PC-3 (cell line): Measurements from ENCODE around the gene RALA. TPM values are rescaled to one million over a fixed set of nuclear protein-coding genes. Genes with fewer than 3 reads are reported as not detected.

Source experiments
- ATAC-seq: fragments of 200-7000 bp; cut with Tn5 transposase; 2 replicates; pipeline ENCODE4 v1.9.1; 2020; ENCODE audit warnings: mild to moderate bottlenecking, moderate library complexity
- BruUV-seq: library from RNA; stranded (reverse); fragments of 400-500 nt; replicated peaks from 2 replicates; lab custom pipeline; 2021; lab: Mats Ljungman, UMichigan
- CTCF ChIA-PET: fragments of 300-600 bp; sonication (Branson Sonifier 250); formaldehyde crosslinking; loops from one replicate; lab custom pipeline; 2022; ENCODE audit warnings: antibody characterized with exemption; lab: Charles Lee
- POLR2A ChIA-PET: fragments of 300-600 bp; sonication (Branson Sonifier 250); formaldehyde crosslinking; loops from one replicate; lab custom pipeline; 2022; ENCODE audit warnings: antibody characterized with exemption; ENCODE audit not compliant: unreplicated experiment; lab: Charles Lee
- DNase-seq: peaks from one replicate; pipeline ENCODE4 v3.0.0-alpha.2; 2015
- H2AFZ ChIP-seq: fragments of 300-600 bp; sonication (generic); 2 replicates; pipeline ENCODE4 v1.6.0; 2016; ENCODE audit warnings: antibody characterized with exemption, low read length
- H3F3A ChIP-seq: fragments of 300-600 bp; sonication (generic); one replicate; pipeline ENCODE4 v1.6.0; 2017; ENCODE audit warnings: antibody characterized with exemption, low read length, control low read depth, mild to moderate bottlenecking; ENCODE audit not compliant: unreplicated experiment
- H3K27ac ChIP-seq: fragments of 300-600 bp; sonication (generic); 2 replicates; pipeline ENCODE4 v1.5.1; 2016; ENCODE audit warnings: mild to moderate bottlenecking, low read length
- H3K27me3 ChIP-seq: fragments of 300-600 bp; sonication (generic); 2 replicates; pipeline ENCODE4 v1.6.1; 2016; ENCODE audit warnings: low read length, mixed read lengths
- H3K36me3 ChIP-seq: fragments of 300-600 bp; sonication (generic); 2 replicates; pipeline ENCODE4 v1.6.1; 2016; ENCODE audit warnings: low read depth, mixed run types, low read length, mixed read lengths
- H3K4me1 ChIP-seq: fragments of 300-600 bp; sonication (generic); 2 replicates; pipeline ENCODE4 v1.5.1; 2016; ENCODE audit warnings: low read length; ENCODE audit not compliant: insufficient read depth
- H3K4me2 ChIP-seq: fragments of 300-600 bp; sonication (generic); 2 replicates; pipeline ENCODE4 v1.6.0; 2016; ENCODE audit warnings: low read length
- H3K4me3 ChIP-seq: fragments of 300-600 bp; sonication (generic); 2 replicates; pipeline ENCODE4 v1.5.1; 2016; ENCODE audit warnings: mild to moderate bottlenecking, low read length, mixed read lengths
- H3K79me2 ChIP-seq: fragments of 300-600 bp; sonication (generic); 2 replicates; pipeline ENCODE4 v1.6.1; 2017; ENCODE audit warnings: low read length, mixed read lengths
- H3K9ac ChIP-seq: fragments of 300-600 bp; sonication (generic); 2 replicates; pipeline ENCODE4 v1.6.0; 2016; ENCODE audit warnings: mild to moderate bottlenecking, low read length
- H3K9me2 ChIP-seq: fragments of 300-600 bp; sonication (generic); replicated peaks from 2 replicates; pipeline ENCODE4 v1.6.1; 2016; ENCODE audit warnings: mixed run types, low read length, mixed read lengths
- H3K9me3 ChIP-seq: fragments of 300-600 bp; sonication (generic); 2 replicates; pipeline ENCODE4 v1.6.1; 2016; ENCODE audit warnings: low read length, mixed read lengths
- H4K20me1 ChIP-seq: fragments of 300-600 bp; sonication (generic); 2 replicates; pipeline ENCODE4 v1.6.1; 2016; ENCODE audit warnings: low read length, mixed read lengths
- CTCF ChIP-seq: fragments of 300-600 bp; sonication (generic); conservative IDR thresholded peaks from 2 replicates; pipeline ENCODE4 v1.5.1; 2017; ENCODE audit warnings: antibody characterized with exemption, low read depth, mild to moderate bottlenecking, low read length
- EZH2 ChIP-seq: fragments of 300-600 bp; sonication (generic); IDR thresholded peaks from one replicate; pipeline ENCODE4 v1.6.1; 2017; ENCODE audit warnings: antibody characterized with exemption, mild to moderate bottlenecking, low read length; ENCODE audit not compliant: unreplicated experiment
- EZH2phosphoT487 ChIP-seq: fragments of 300-600 bp; sonication (generic); IDR thresholded peaks from 2 replicates; pipeline ENCODE4 v1.6.1; 2018; ENCODE audit warnings: mild to moderate bottlenecking, antibody characterized with exemption, low read length, borderline replicate concordance
- intact Hi-C: fragments of 100-400 bp; cut with micrococcal nuclease; formaldehyde crosslinking; loops from 2 replicates; pipeline ENCODE4 v1.9.0; 2023
- total RNA-seq: library from RNA; depleted of rRNA; stranded (reverse); fragments of >200 nt; gene quantifications from 2 replicates; pipeline ENCODE4 v1.2.3, GENCODE V29; 2014

Gene RALA
- total RNA-seq, 1 experiment from 2014 or later = 12.9 TPM

GRCh38 chr7:39588416-39588815, 35.0 kb upstream of the RALA start:
- ATAC-seq (no peak), DNase-seq (no peak)
- Histone ChIP-seq H3K4me3 (no peak overlapping the region), H3F3A (no peaks in the 10 kb centered on the region), H3K9me2 (no peaks in the 10 kb centered on the region), H3K4me1 (peaks cover 19% of the 10 kb centered on the region), H3K9me3 (no peaks in the 10 kb centered on the region), H2AFZ (no peak overlapping the region), H3K36me3 (no peaks in the 10 kb centered on the region), H3K4me2 (no peak overlapping the region), H3K9ac (no peak overlapping the region), H4K20me1 (no peaks in the 10 kb centered on the region), H3K79me2 (no peaks in the 10 kb centered on the region), H3K27ac (no peak overlapping the region), H3K27me3 (no peaks in the 10 kb centered on the region)
- intact Hi-C loops = loop anchor here (10.0 kb wide), 1 partner anchor 246 kb away; no protein-coding TSS in a partner anchor
- POLR2A ChIA-PET = no interaction called here
- CTCF ChIA-PET = interaction anchor here (0.6 kb wide), 1 partner anchor 8 kb away, joined by 3 read pairs; no protein-coding TSS in a partner anchor
- TF ChIP-seq EZH2phosphoT487 (no peak), CTCF (no peak), EZH2 (no peak)
- no TSS peak for BruUV-seq

DNA sequence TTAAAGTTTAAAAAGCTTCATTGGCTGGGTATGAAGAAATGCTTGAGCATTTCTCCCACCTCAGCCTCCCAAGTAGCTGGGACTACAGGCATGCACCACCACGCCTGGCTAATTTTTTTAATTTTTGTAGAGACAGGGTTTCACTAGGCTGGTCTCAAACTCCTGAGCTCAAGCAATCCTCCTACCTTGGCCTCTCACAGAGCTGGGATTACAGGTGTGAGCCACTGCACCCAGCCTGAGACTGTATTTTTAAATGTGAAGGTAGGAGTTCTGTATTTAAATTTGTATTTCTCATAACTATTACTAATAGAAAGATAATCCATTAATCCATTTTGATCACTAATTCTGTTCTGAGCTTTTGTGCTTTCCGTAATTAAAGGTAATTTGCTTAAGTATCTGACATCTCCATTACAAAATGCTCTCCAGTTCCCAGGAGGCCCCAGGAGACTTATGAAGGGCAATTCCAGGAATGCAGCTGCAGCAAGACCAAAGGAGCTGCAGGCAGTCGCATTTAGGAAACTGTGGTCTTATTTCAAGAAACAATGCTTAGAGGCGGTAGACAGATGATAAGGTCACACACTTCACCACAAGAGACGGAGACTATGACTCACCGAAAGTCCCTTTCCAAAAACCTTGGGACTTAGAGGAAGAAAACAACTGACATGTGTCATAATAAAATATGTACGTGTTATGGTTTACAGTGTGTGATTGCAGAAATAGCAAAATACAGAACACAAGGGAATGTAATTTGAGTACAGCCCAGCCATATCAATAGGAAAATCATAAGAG, 33.9 kb upstream of the RALA start:
- Histone ChIP-seq H3K4me1 (peaks cover 19% of the 10 kb centered on the region), H3K27me3 (no peaks in the 10 kb centered on the region), H3K4me2 (peak overlapping the region; percentile 38), H3K9me3 (no peaks in the 10 kb centered on the region), H3K4me3 (no peak overlapping the region), H2AFZ (no peak overlapping the region), H3K36me3 (no peaks in the 10 kb centered on the region), H3F3A (no peaks in the 10 kb centered on the region), H3K79me2 (no peaks in the 10 kb centered on the region), H4K20me1 (no peaks in the 10 kb centered on the region), H3K9ac (no peak overlapping the region), H3K9me2 (no peaks in the 10 kb centered on the region), H3K27ac (peak overlapping the region; percentile 16; the same call in 1 of the 2 replicates)
- POLR2A ChIA-PET = interaction anchor here (0.6 to 0.8 kb wide), 2 partner anchors 28 to 150 kb away, joined by 3 to 4 read pairs; no protein-coding TSS in a partner anchor
- CTCF ChIA-PET = interaction anchor here (0.9 kb wide), 1 partner anchor 9 kb away, joined by 4 read pairs; no protein-coding TSS in a partner anchor
- intact Hi-C loops = loop anchor here (10.0 kb wide), 1 partner anchor 245 kb away; no protein-coding TSS in a partner anchor
- no TSS peak for BruUV-seq
- TF ChIP-seq CTCF (no peak), EZH2 (no peak), EZH2phosphoT487 (no peak)
- DNase-seq = peak; percentile 88
- peak; percentile 82 for ATAC-seq
